BLaER1 treated with 17β-estradiol and CSF1 and Interleukin-3, amounts not matched to agents 10 nM and 100 nM (cell line): ENCODE results near the gene FADS2.

ENCODE experiments used
- H3K27ac ChIP-seq, 11 experiments: shearing (Covaris generic); formaldehyde crosslinking; 2 replicates each; pipeline ENCODE4 v1.8.1; 2022
- H3K27me3 ChIP-seq, 11 experiments: shearing (Covaris generic); formaldehyde crosslinking; 2 replicates each; pipeline ENCODE4 v1.8.1; 2022
- H3K36me3 ChIP-seq, 11 experiments: shearing (Covaris generic); formaldehyde crosslinking; 2 replicates each; pipeline ENCODE4 v1.8.1; 2022
- H3K4me1 ChIP-seq, 10 experiments: shearing (Covaris generic); formaldehyde crosslinking; 2 replicates each; pipeline ENCODE4 v1.8.1; 2022
- H3K4me2 ChIP-seq, 11 experiments: shearing (Covaris generic); formaldehyde crosslinking; 2 replicates each; pipeline ENCODE4 v1.8.1; 2022
- H3K4me3 ChIP-seq, 10 experiments: shearing (Covaris generic); formaldehyde crosslinking; 2 replicates each; pipeline ENCODE4 v1.8.1; 2022
- H3K9ac ChIP-seq, 11 experiments: shearing (Covaris generic); formaldehyde crosslinking; 2 replicates each; pipeline ENCODE4 v1.8.1; 2022
- H3K9me3 ChIP-seq, 11 experiments: shearing (Covaris generic); formaldehyde crosslinking; replicated peaks in 1 of 11; 2 replicates each; pipeline ENCODE4 v1.8.1; 2022
- H4K20me1 ChIP-seq, 11 experiments: shearing (Covaris generic); formaldehyde crosslinking; 2 replicates each; pipeline ENCODE4 v1.8.1; 2022
- Cebpa-rat ChIP-seq, 11 experiments: shearing (Covaris generic); IDR thresholded peaks; 2 replicates each; pipeline ENCODE4 v1.8.1; 2022

FADS2 gene

DNA sequence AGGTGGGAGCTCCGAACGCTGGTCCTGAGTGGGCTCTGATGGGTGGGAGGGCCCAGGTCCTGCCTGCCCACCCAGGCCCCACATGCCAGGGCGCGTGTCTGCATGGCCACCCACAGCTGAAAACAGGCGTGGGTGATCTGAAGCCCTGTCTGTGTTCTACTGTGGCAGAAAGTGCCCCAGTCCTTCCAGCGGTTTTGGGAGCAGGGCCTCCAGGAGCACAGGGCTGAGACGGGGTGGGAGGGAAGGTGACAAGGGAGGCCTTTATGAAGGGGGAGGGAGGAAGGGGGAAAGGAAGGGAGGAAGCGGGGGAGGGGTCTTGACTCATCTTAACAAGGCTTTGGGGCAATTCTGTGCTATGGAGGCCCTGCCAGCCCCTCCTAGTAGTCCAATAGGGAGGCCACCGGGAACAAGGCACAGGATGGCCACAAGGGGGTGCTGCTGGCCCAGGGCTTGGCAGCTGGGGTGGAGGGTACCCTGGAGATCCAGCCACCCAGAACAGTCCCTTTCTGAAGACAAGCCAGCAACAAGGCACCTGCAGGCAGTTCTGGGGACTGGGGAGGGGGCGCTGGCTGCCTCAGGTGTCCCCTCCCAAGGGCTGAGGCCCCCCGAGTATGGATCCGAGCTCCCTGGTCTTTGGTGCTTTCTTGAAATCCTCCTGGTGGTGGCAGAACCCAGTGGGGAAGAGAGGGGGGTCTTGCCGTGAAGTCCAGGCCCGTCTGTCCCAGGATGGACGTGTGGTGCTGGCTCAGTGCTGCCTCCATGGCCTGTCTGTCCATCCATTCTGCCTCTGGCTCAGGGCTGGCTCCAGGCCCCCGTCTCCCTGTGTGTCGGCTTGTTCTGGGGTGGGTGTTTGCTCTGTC is 69.5 kb downstream of the FADS2 start:
- Histone ChIP-seq H3K9me3 (no peaks in the 10 kb centered on the region), H3K4me3 (no peak overlapping the region), H4K20me1 (peaks cover 0 to 15% (median 0%) of the 10 kb centered on the region in 11 experiments; a peak in 3 of 22 replicates), H3K9ac (peak overlapping the region in 8 of 11 experiments; percentile 0 to 58 (median 36); a peak in 10 of 22 replicates), H3K36me3 (peaks cover 0 to 79% (median 0%) of the 10 kb centered on the region in 11 experiments; a peak in 6 of 22 replicates), H3K27ac (peak overlapping the region in 9 of 11 experiments; percentile 2 to 53 (median 43); a peak in 14 of 22 replicates), H3K4me1 (peaks cover 9 to 64% (median 23%) of the 10 kb centered on the region in 10 experiments), H3K4me2 (peak overlapping the region in 10 of 11 experiments; percentile 8 to 89 (median 38); a peak in 15 of 22 replicates), H3K27me3 (no peaks in the 10 kb centered on the region)
- TF ChIP-seq Cebpa-rat (IDR thresholded peaks at IDR 0.05), result no peak

DNA sequence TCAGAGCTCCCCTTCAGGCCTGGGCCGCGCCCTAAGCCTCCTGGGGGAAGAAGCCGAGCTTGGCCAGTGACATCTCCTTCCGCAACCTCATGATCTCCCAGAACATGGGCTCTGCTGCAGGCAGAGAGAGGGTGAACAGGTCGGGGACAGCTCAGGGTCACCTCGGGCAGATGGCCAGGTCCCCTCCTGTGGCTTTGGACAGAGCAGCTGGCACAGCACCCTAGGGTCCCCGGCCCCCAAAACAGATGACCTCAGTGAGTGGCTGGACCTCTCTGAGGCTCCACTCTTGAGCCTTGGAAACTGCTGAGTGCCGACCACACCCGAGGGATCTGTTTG is 70.1 kb downstream of the FADS2 start:
- Histone ChIP-seq H3K27me3 (no peaks in the 10 kb centered on the region), H3K4me2 (peak overlapping the region in 9 of 11 experiments; percentile 11 to 89 (median 37); a peak in 15 of 22 replicates), H3K36me3 (peaks cover 0 to 85% (median 0%) of the 10 kb centered on the region in 11 experiments; a peak in 6 of 22 replicates), H4K20me1 (peaks cover 0 to 9% (median 0%) of the 10 kb centered on the region in 11 experiments; a peak in 3 of 22 replicates), H3K4me1 (peaks cover 9 to 70% (median 23%) of the 10 kb centered on the region in 10 experiments), H3K9me3 (no peaks in the 10 kb centered on the region), H3K4me3 (no peak overlapping the region), H3K9ac (peak overlapping the region in 9 of 11 experiments; percentile 10 to 58 (median 33); a peak in 11 of 22 replicates), H3K27ac (peak overlapping the region in 9 of 11 experiments; percentile 2 to 53 (median 43); a peak in 15 of 22 replicates)
- no peak for TF ChIP-seq Cebpa-rat (IDR thresholded peaks at IDR 0.05)

GRCh38 chr11:61899146-61899841 is 71.2 kb downstream of the FADS2 start:
- H3K9ac ChIP-seq, result peak overlapping the region in 6 of 11 experiments; percentile 8 to 73 (median 36); a peak in 8 of 22 replicates
- no peaks in the 10 kb centered on the region for H3K9me3 ChIP-seq

GRCh38 chr11:61900251-61900650 is 72.2 kb downstream of the FADS2 start:
- Histone ChIP-seq H3K27ac (peak overlapping the region in 6 of 11 experiments; percentile 10 to 42 (median 34); a peak in 7 of 22 replicates), H3K9me3 (no peaks in the 10 kb centered on the region), H3K36me3 (peaks cover 0 to 97% (median 0%) of the 10 kb centered on the region in 11 experiments; a peak in 6 of 22 replicates), H3K27me3 (no peaks in the 10 kb centered on the region), H3K4me2 (peak overlapping the region in 3 of 11 experiments; percentile 21 to 89 (median 84); a peak in 4 of 22 replicates), H3K9ac (peak overlapping the region in 4 of 11 experiments; percentile 8 to 73 (median 35); a peak in 4 of 22 replicates), H3K4me1 (peaks cover 20 to 77% (median 32%) of the 10 kb centered on the region in 10 experiments), H3K4me3 (no peak overlapping the region), H4K20me1 (peaks cover 0 to 7% (median 0%) of the 10 kb centered on the region in 11 experiments; a peak in 3 of 22 replicates)
- TF ChIP-seq Cebpa-rat (IDR thresholded peaks at IDR 0.05), result no peak

More at GRCh38 chr11:61899146-61899841, 71.2 kb downstream of the FADS2 start:
- Histone ChIP-seq H3K27ac (peak overlapping the region in 8 of 11 experiments; percentile 11 to 53 (median 38); a peak in 8 of 22 replicates), H3K27me3 (no peaks in the 10 kb centered on the region), H3K4me3 (no peak overlapping the region), H4K20me1 (peaks cover 0 to 7% (median 0%) of the 10 kb centered on the region in 11 experiments; a peak in 3 of 22 replicates), H3K4me2 (peak overlapping the region in 8 of 11 experiments; percentile 5 to 89 (median 50); a peak in 9 of 22 replicates), H3K4me1 (peaks cover 11 to 76% (median 26%) of the 10 kb centered on the region in 10 experiments), H3K36me3 (peaks cover 0 to 94% (median 0%) of the 10 kb centered on the region in 11 experiments; a peak in 6 of 22 replicates)
- TF ChIP-seq Cebpa-rat (IDR thresholded peaks at IDR 0.05), result no peak

GRCh38 chr11:61901397-61901796 is 73.3 kb downstream of the FADS2 start:
- H3K4me1 ChIP-seq, result peaks cover 31 to 88% (median 43%) of the 10 kb centered on the region in 10 experiments

GRCh38 chr11:61902313-61902712 is 74.2 kb downstream of the FADS2 start:
- peaks cover 0 to 96% (median 0%) of the 10 kb centered on the region in 11 experiments; a peak in 6 of 22 replicates for H3K36me3 ChIP-seq
- no peak overlapping the region for H3K27ac ChIP-seq
- peaks cover 0 to under 1% (median 0%) of the 10 kb centered on the region in 11 experiments; a peak in 2 of 22 replicates for H4K20me1 ChIP-seq
- H3K27me3 ChIP-seq, result no peaks in the 10 kb centered on the region
- H3K4me3 ChIP-seq, result peak overlapping the region in 1 of 10 experiments; percentile 44; a peak in 1 of 20 replicates
- no peak for TF ChIP-seq Cebpa-rat (IDR thresholded peaks at IDR 0.05)
- peaks cover 40 to 97% (median 52%) of the 10 kb centered on the region in 10 experiments for H3K4me1 ChIP-seq
- no peaks in the 10 kb centered on the region for H3K9me3 ChIP-seq
- peak overlapping the region in 4 of 11 experiments; percentile 12 to 97 (median 86); a peak in 7 of 22 replicates for H3K4me2 ChIP-seq
- H3K9ac ChIP-seq, result peak overlapping the region in 2 of 11 experiments; percentile 43 to 57; a peak in 3 of 22 replicates

More at GRCh38 chr11:61901397-61901796, 73.3 kb downstream of the FADS2 start:
- H3K9ac ChIP-seq, result peak overlapping the region in 2 of 11 experiments; percentile 57 to 61; a peak in 2 of 22 replicates
- no peak overlapping the region for H3K4me3 ChIP-seq
- TF ChIP-seq Cebpa-rat (IDR thresholded peaks at IDR 0.05), result no peak
- H4K20me1 ChIP-seq, result peaks cover 0 to 7% (median 0%) of the 10 kb centered on the region in 11 experiments; a peak in 2 of 22 replicates
- H3K9me3 ChIP-seq, result no peaks in the 10 kb centered on the region
- peaks cover 0 to 97% (median 0%) of the 10 kb centered on the region in 11 experiments; a peak in 6 of 22 replicates for H3K36me3 ChIP-seq
- H3K4me2 ChIP-seq, result peak overlapping the region in 2 of 11 experiments; percentile 84 to 89; a peak in 4 of 22 replicates
- H3K27me3 ChIP-seq, result no peaks in the 10 kb centered on the region
- no peak overlapping the region for H3K27ac ChIP-seq

DNA sequence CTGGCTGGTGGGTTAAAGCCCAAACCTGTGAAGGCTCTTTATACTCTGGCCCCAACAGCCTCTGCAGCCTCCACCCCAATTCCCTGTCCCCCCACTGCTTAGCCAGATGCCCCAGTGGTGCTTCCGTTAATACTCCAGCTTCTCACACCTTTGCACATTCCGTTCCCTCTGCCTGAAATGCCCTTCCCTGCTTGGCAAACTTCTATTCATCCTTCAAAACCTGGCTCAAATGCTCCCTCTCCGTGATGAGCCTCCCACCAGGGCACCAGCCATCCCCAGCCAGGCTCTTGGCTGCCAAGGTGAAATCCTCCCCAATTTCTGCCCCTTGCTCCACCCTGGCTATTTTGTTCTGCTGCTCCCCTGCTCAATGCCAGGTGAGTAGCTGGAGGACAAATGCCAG is 75.7 kb downstream of the FADS2 start:
- no peaks in the 10 kb centered on the region for H3K9me3 ChIP-seq
- H4K20me1 ChIP-seq, result no peaks in the 10 kb centered on the region
- peaks cover 45 to 100% (median 54%) of the 10 kb centered on the region in 10 experiments for H3K4me1 ChIP-seq
- H3K27me3 ChIP-seq, result no peaks in the 10 kb centered on the region
- H3K4me2 ChIP-seq, result peak overlapping the region in 10 of 11 experiments; percentile 15 to 97 (median 38); a peak in 10 of 22 replicates
- no peak overlapping the region; a peak in 1 of 22 replicates for H3K27ac ChIP-seq
- TF ChIP-seq Cebpa-rat (IDR thresholded peaks at IDR 0.05), result no peak
- H3K9ac ChIP-seq, result peak overlapping the region in 3 of 11 experiments; percentile 15 to 77 (median 69); a peak in 5 of 22 replicates
- peaks cover 0 to 92% (median 0%) of the 10 kb centered on the region in 11 experiments; a peak in 6 of 22 replicates for H3K36me3 ChIP-seq
- H3K4me3 ChIP-seq, result peak overlapping the region in 3 of 10 experiments; percentile 17 to 45 (median 44); a peak in 5 of 20 replicates
